HEK293 (cell line): ENCODE measurements around the gene HEXIM1.

Source experiments
- CTCF ChIA-PET: fragments of 350-600 bp; formaldehyde crosslinking; extraction: SDS; loops from one replicate; lab custom pipeline; 2021; ENCODE audit warnings: antibody characterized with exemption; lab: Yijun Ruan, JAX
- POLR2A ChIA-PET: fragments of 300-600 bp; formaldehyde crosslinking; extraction: SDS; loops from one replicate; lab custom pipeline; 2020; ENCODE audit warnings: antibody characterized with exemption, inconsistent platforms; lab: Yijun Ruan, JAX
- H3K27ac ChIP-seq: fragments of 200-500 bp; sonication (Bioruptor generic); 2 replicates; pipeline ENCODE4 v1.5.1; 2014; ENCODE audit warnings: low read depth, low read length, control low read depth, inconsistent platforms; ENCODE audit errors: extremely low read depth
- H3K36me3 ChIP-seq, 2 experiments: fragments of 200-500 bp in 1 of 2; sonication (Bioruptor generic) in 1 of 2; 1 replicate in 1 of 2; 2 replicates in 1 of 2; pipeline ENCODE4 v1.5.1; 2014 to 2017; ENCODE audit warnings: inconsistent platforms in 2 of 2, low read length in 2 of 2; ENCODE audit not compliant: control insufficient read depth in 2 of 2, insufficient read depth in 1 of 2
- H3K4me1 ChIP-seq: fragments of 200-500 bp; sonication (Bioruptor generic); 2 replicates; pipeline ENCODE4 v1.5.1; 2014; ENCODE audit warnings: mild to moderate bottlenecking, low read length, inconsistent platforms; ENCODE audit not compliant: control insufficient read depth, insufficient read depth
- H3K4me3 ChIP-seq: 2 replicates; pipeline ENCODE4 v1.5.1; 2011; ENCODE audit warnings: low read depth, mild to moderate bottlenecking, control low read depth, low read length, moderate library complexity
- H3K9me3 ChIP-seq: fragments of 200-500 bp; sonication (Bioruptor generic); 2 replicates; pipeline ENCODE4 v1.5.1; 2014; ENCODE audit warnings: low read depth, low read length, inconsistent platforms; ENCODE audit not compliant: control insufficient read depth, insufficient read depth
- KLF17 ChIP-seq: fragments of 450-650 bp; formaldehyde crosslinking; IDR thresholded peaks from 2 replicates; pipeline ENCODE4 v1.5.1; 2016; ENCODE audit warnings: missing biosample characterization, missing genetic modification characterization
- KLF8 ChIP-seq: fragments of 450-650 bp; formaldehyde crosslinking; IDR thresholded peaks from 2 replicates; pipeline ENCODE4 v1.5.1; 2016; ENCODE audit warnings: missing biosample characterization, missing genetic modification characterization
- KLF9 ChIP-seq: fragments of 450-650 bp; formaldehyde crosslinking; IDR thresholded peaks from 2 replicates; pipeline ENCODE4 v1.5.1; 2016; ENCODE audit warnings: missing biosample characterization, missing genetic modification characterization, low read depth
- MYNN ChIP-seq: fragments of 450-650 bp; formaldehyde crosslinking; IDR thresholded peaks from 2 replicates; pipeline ENCODE4 v1.5.1; 2016; ENCODE audit warnings: missing biosample characterization, missing genetic modification characterization, borderline replicate concordance
- MZF1 ChIP-seq: fragments of 450-650 bp; formaldehyde crosslinking; IDR thresholded peaks from 2 replicates; pipeline ENCODE4 v1.5.1; 2017; ENCODE audit warnings: missing biosample characterization, missing genetic modification characterization, borderline replicate concordance
- PRDM1 ChIP-seq: fragments of 450-650 bp; formaldehyde crosslinking; IDR thresholded peaks from 2 replicates; pipeline ENCODE4; 2016; ENCODE audit warnings: missing biosample characterization, missing genetic modification characterization
- PRDM6 ChIP-seq: fragments of 450-650 bp; formaldehyde crosslinking; IDR thresholded peaks from 2 replicates; pipeline ENCODE4 v1.5.1; 2017; ENCODE audit warnings: missing biosample characterization, missing genetic modification characterization
- REST ChIP-seq: fragments of 450-650 bp; formaldehyde crosslinking; IDR thresholded peaks from 2 replicates; pipeline ENCODE4 v1.5.1; 2016; ENCODE audit warnings: missing biosample characterization, missing genetic modification characterization
- SETDB1 ChIP-seq: IDR thresholded peaks from one replicate; pipeline ENCODE4 v1.6.1; 2017; ENCODE audit warnings: mild to moderate bottlenecking, low read length, moderate library complexity, mixed read lengths; ENCODE audit not compliant: insufficient read length
- YY1 ChIP-seq: fragments of 450-650 bp; formaldehyde crosslinking; IDR thresholded peaks from 2 replicates; pipeline ENCODE4 v1.5.1; 2018; ENCODE audit warnings: missing biosample characterization, missing genetic modification characterization
- ZEB2 ChIP-seq: fragments of 450-650 bp; formaldehyde crosslinking; IDR thresholded peaks from 2 replicates; pipeline ENCODE4 v1.5.1; 2016; ENCODE audit warnings: missing biosample characterization, missing genetic modification characterization
- ZNF112 ChIP-seq: fragments of 450-650 bp; formaldehyde crosslinking; IDR thresholded peaks from 2 replicates; pipeline ENCODE4 v1.5.0; 2017; ENCODE audit warnings: missing biosample characterization, missing genetic modification characterization
- ZNF184 ChIP-seq: fragments of 450-650 bp; IDR thresholded peaks from 2 replicates; pipeline ENCODE4 v1.5.1; 2018; ENCODE audit warnings: missing biosample characterization, mild to moderate bottlenecking, missing genetic modification characterization
- ZNF19 ChIP-seq: fragments of 450-650 bp; formaldehyde crosslinking; IDR thresholded peaks from 2 replicates; pipeline ENCODE4; 2016; ENCODE audit warnings: missing biosample characterization, missing genetic modification characterization, low read depth
- ZNF292 ChIP-seq: fragments of 450-650 bp; formaldehyde crosslinking; IDR thresholded peaks from 2 replicates; pipeline ENCODE4 v1.5.1; 2016; ENCODE audit warnings: low read depth, missing biosample characterization, missing genetic modification characterization, borderline replicate concordance
- ZNF398 ChIP-seq: fragments of 450-650 bp; formaldehyde crosslinking; IDR thresholded peaks from 2 replicates; pipeline ENCODE4 v1.5.1; 2017; ENCODE audit warnings: missing biosample characterization, missing genetic modification characterization
- ZNF423 ChIP-seq: fragments of 450-650 bp; formaldehyde crosslinking; IDR thresholded peaks from 2 replicates; pipeline ENCODE4 v1.5.1; 2016; ENCODE audit warnings: missing biosample characterization, missing genetic modification characterization
- ZNF529 ChIP-seq: fragments of 450-650 bp; formaldehyde crosslinking; IDR thresholded peaks from 2 replicates; pipeline ENCODE4 v1.5.1; 2017; ENCODE audit warnings: missing genetic modification characterization, missing biosample characterization; ENCODE audit not compliant: insufficient replicate concordance
- ZNF549 ChIP-seq: fragments of 450-650 bp; IDR thresholded peaks from 2 replicates; pipeline ENCODE4 v1.5.1; 2018; ENCODE audit warnings: missing biosample characterization, missing genetic modification characterization, mild to moderate bottlenecking, inconsistent platforms, moderate library complexity
- ZNF558 ChIP-seq: fragments of 450-650 bp; formaldehyde crosslinking; IDR thresholded peaks from 2 replicates; pipeline ENCODE4 v1.5.1; 2016; ENCODE audit warnings: missing biosample characterization, missing genetic modification characterization
- ZNF600 ChIP-seq: fragments of 450-650 bp; formaldehyde crosslinking; IDR thresholded peaks from 2 replicates; pipeline ENCODE4 v1.5.1; 2016; ENCODE audit warnings: missing biosample characterization, missing genetic modification characterization
- ZNF623 ChIP-seq: fragments of 450-650 bp; formaldehyde crosslinking; IDR thresholded peaks from 2 replicates; pipeline ENCODE4 v1.5.1; 2016; ENCODE audit warnings: missing biosample characterization, missing genetic modification characterization
- ZNF654 ChIP-seq: fragments of 450-650 bp; formaldehyde crosslinking; IDR thresholded peaks from 2 replicates; pipeline ENCODE4 v1.5.1; 2016; ENCODE audit warnings: low read depth, missing biosample characterization, missing genetic modification characterization
- ZNF670 ChIP-seq: fragments of 450-650 bp; formaldehyde crosslinking; IDR thresholded peaks from 2 replicates; pipeline ENCODE4 v1.5.1; 2016; ENCODE audit warnings: missing biosample characterization, missing genetic modification characterization, low read depth
- ZNF830 ChIP-seq: fragments of 450-650 bp; IDR thresholded peaks from 2 replicates; pipeline ENCODE4 v1.5.0; 2018; ENCODE audit warnings: missing biosample characterization, missing genetic modification characterization, low read depth, mild to moderate bottlenecking, moderate library complexity
- ZNF837 ChIP-seq: fragments of 450-650 bp; formaldehyde crosslinking; IDR thresholded peaks from 2 replicates; pipeline ENCODE4 v1.5.1; 2016; ENCODE audit warnings: missing biosample characterization, missing genetic modification characterization
- ZSCAN23 ChIP-seq: fragments of 450-650 bp; formaldehyde crosslinking; IDR thresholded peaks from 2 replicates; pipeline ENCODE4 v1.5.1; 2016; ENCODE audit warnings: missing biosample characterization, missing genetic modification characterization

Gene HEXIM1

GRCh38 chr17:45121055-45121454, 27.2 kb upstream of the HEXIM1 start:
- CTCF ChIA-PET = interaction anchor here (0.7 to 5.9 kb wide), 5 partner anchors 14 to 60 kb away, joined by 3 to 28 read pairs (median 4); partner anchors contain the start of gene ACBD4
- Histone ChIP-seq H3K27ac (no peak overlapping the region), H3K9me3 (no peaks in the 10 kb centered on the region), H3K36me3 (peaks cover 0 to 33% of the 10 kb centered on the region in 2 experiments; a peak in 1 of 3 replicates), H3K4me1 (peaks cover 5% of the 10 kb centered on the region; the same call in 1 of the 2 replicates), H3K4me3 (no peak overlapping the region)
- TF ChIP-seq ZNF184 (tag by site-specific recombination) = no peak
- TF ChIP-seq ZNF670 (tag by site-specific recombination) = no peak
- no peak for TF ChIP-seq ZNF19
- TF ChIP-seq ZNF398 (tag by site-specific recombination) = no peak
- TF ChIP-seq ZNF549 = no peak
- no peak for TF ChIP-seq KLF8 (tag by site-specific recombination)
- no peak for TF ChIP-seq ZNF654 (tag by site-specific recombination)
- TF ChIP-seq ZEB2 (tag by site-specific recombination) = no peak
- no peak for TF ChIP-seq SETDB1
- no peak for TF ChIP-seq ZNF830 (tag by site-specific recombination)
- TF ChIP-seq ZNF623 (tag by site-specific recombination) = no peak
- no peak for TF ChIP-seq ZSCAN23 (tag by site-specific recombination)
- no peak for TF ChIP-seq PRDM1
- TF ChIP-seq ZNF600 = no peak
- TF ChIP-seq KLF17 = no peak
- TF ChIP-seq YY1 = no peak
- TF ChIP-seq MYNN (tag by site-specific recombination) = no peak
- TF ChIP-seq ZNF112 (tag by site-specific recombination) = no peak
- TF ChIP-seq ZNF837 (tag by site-specific recombination) = no peak
- POLR2A ChIA-PET = interaction anchor here (1.0 kb wide), 1 partner anchor 59 kb away, joined by 6 read pairs; the partner anchor contains the start of gene NMT1

GRCh38 chr17:45123076-45123770, 25.1 kb upstream of the HEXIM1 start:
- POLR2A ChIA-PET = interaction anchor here (0.6 to 3.1 kb wide), 2 partner anchors 26 to 29 kb away, joined by 5 to 12 read pairs; partner anchors contain the start of gene HEXIM1
- no peak overlapping the region for H3K4me3 ChIP-seq
- CTCF ChIA-PET = interaction anchor here (0.6 to 4.3 kb wide), 6 partner anchors 9 to 344 kb away, joined by 3 to 36 read pairs (median 3); partner anchors contain the start of genes ACBD4 and PLCD3
- H3K27ac ChIP-seq = peak overlapping the region; percentile 34; the same call in 1 of the 2 replicates
- peaks cover 0 to 23% of the 10 kb centered on the region in 2 experiments; a peak in 1 of 3 replicates for H3K36me3 ChIP-seq
- peaks cover 7% of the 10 kb centered on the region for H3K4me1 ChIP-seq
- no peaks in the 10 kb centered on the region for H3K9me3 ChIP-seq
- TF ChIP-seq PRDM6 (no peak), ZNF423 (tag by site-specific recombination) (no peak), ZNF292 (tag by site-specific recombination) (no peak), REST (no peak), ZNF184 (tag by site-specific recombination) (no peak), ZNF558 (no peak), KLF9 (tag by site-specific recombination) (no peak), ZNF529 (no peak), KLF8 (tag by site-specific recombination) (no peak), MZF1 (tag by site-specific recombination) (no peak)
